K562 (cell line): ENCODE data around the gene BIRC7. TPM values are rescaled to one million over a fixed set of nuclear protein-coding genes. Genes with fewer than 3 reads are reported as not detected.

Source experiments
- ATAC-seq: fragments of 200-7000 bp; cut with Tn5 transposase; 3 replicates; pipeline ENCODE4 v1.9.1; 2020; ENCODE audit warnings: moderate library complexity
- BruUV-seq: library from RNA; stranded (reverse); fragments of 400-500 nt; replicated peaks from 2 replicates; lab custom pipeline; 2021; lab: Mats Ljungman, UMichigan
- CTCF ChIA-PET: fragments of 300-600 bp; formaldehyde crosslinking; extraction: SDS; loops from one replicate; lab custom pipeline; 2021; ENCODE audit warnings: low intra/inter-chr PET ratio; lab: Yijun Ruan, JAX
- POLR2A ChIA-PET: fragments of 300-600, 350-650 bp; sonication (Branson Sonifier 250); formaldehyde crosslinking; extraction: SDS; loops from one replicate; lab custom pipeline; 2021; ENCODE audit warnings: antibody characterized with exemption, inconsistent platforms; lab: Yijun Ruan, JAX
- DNase-seq, 4 experiments: peaks; one replicate each; pipeline versions ENCODE4 v3.0.0 to v3.0.0-alpha.2; 2011 to 2018; ENCODE audit warnings: low spot score in 3 of 4, mixed read lengths in 3 of 4; ENCODE audit errors: extremely low read depth in 1 of 4
- FAIRE-seq: peaks from 2 replicates; lab custom pipeline; 2011; peaks lifted over from hg19 to GRCh38; lab: Jason Lieb, UNC
- H2AFZ ChIP-seq: 2 replicates; pipeline ENCODE4 v1.6.0; 2011; ENCODE audit warnings: low read depth, low read length, control low read depth, inconsistent platforms
- H3K27ac ChIP-seq: fragments of 200-600 bp; 3 replicates; pipeline ENCODE4 v1.8.0; 2011; ENCODE audit warnings: low read depth, mild to moderate bottlenecking, control low read depth, inconsistent platforms, low read length, moderate library complexity, mixed read lengths; ENCODE audit errors: extremely low read depth
- H3K27me3 ChIP-seq, 2 experiments: fragments of 300-600 bp in 1 of 2; 2 replicates in 1 of 2; 3 replicates in 1 of 2; pipeline versions ENCODE4 v1.6.0 to v1.8.0; 2011; ENCODE audit warnings: inconsistent platforms in 2 of 2, low read length in 2 of 2, mild to moderate bottlenecking in 1 of 2, mixed read lengths in 1 of 2, moderate library complexity in 1 of 2; ENCODE audit not compliant: control insufficient read depth in 2 of 2, insufficient read depth in 2 of 2
- H3K36me3 ChIP-seq: fragments of 300-600 bp; 3 replicates; pipeline ENCODE4 v1.8.0; 2011; ENCODE audit warnings: mild to moderate bottlenecking, low read length, inconsistent platforms; ENCODE audit not compliant: control insufficient read depth, insufficient read depth
- H3K4me1 ChIP-seq, 2 experiments: fragments of 200-600 bp in 1 of 2; replicated peaks in 1 of 2; 2 replicates in 1 of 2; 3 replicates in 1 of 2; pipeline versions ENCODE4 v1.5.1 to v1.8.0; 2011; ENCODE audit warnings: inconsistent platforms in 2 of 2, low read length in 2 of 2, mild to moderate bottlenecking in 1 of 2, mixed read lengths in 1 of 2, moderate library complexity in 1 of 2; ENCODE audit not compliant: control insufficient read depth in 2 of 2, insufficient read depth in 2 of 2
- H3K4me2 ChIP-seq: 2 replicates; pipeline ENCODE4 v1.6.1; 2011; ENCODE audit warnings: low read length, control low read depth, inconsistent platforms, mixed read lengths; ENCODE audit not compliant: insufficient read depth
- H3K4me3 ChIP-seq: fragments of 200-600 bp; sonication (generic), shearing (Covaris generic); 2 replicates; pipeline ENCODE4 v1.5.1; 2016; ENCODE audit warnings: control low read depth, inconsistent platforms
- H3K79me2 ChIP-seq: fragments of 200-600 bp; 3 replicates; pipeline ENCODE4 v1.8.0; 2011; ENCODE audit warnings: low read length, inconsistent platforms; ENCODE audit not compliant: control insufficient read depth, insufficient read depth
- H3K9ac ChIP-seq, 2 experiments: 2 replicates each; pipeline versions ENCODE4 v1.6.0 to v1.6.1; 2011; ENCODE audit warnings: low read depth in 2 of 2, low read length in 2 of 2, control low read depth in 1 of 2, inconsistent platforms in 1 of 2, mild to moderate bottlenecking in 1 of 2, mixed read lengths in 1 of 2; ENCODE audit not compliant: insufficient read depth in 1 of 2
- H3K9me1 ChIP-seq: one replicate; pipeline ENCODE4 v1.6.0; 2011; ENCODE audit warnings: inconsistent platforms, mild to moderate bottlenecking, low read length, moderate library complexity; ENCODE audit not compliant: control insufficient read depth, insufficient read depth
- H3K9me3 ChIP-seq: replicated peaks from 2 replicates; pipeline ENCODE4 v1.5.1; 2011; ENCODE audit warnings: low read depth, low read length, inconsistent platforms; ENCODE audit not compliant: control insufficient read depth, insufficient read depth
- H4K20me1 ChIP-seq: replicated peaks from 2 replicates; pipeline ENCODE4 v1.6.1; 2011; ENCODE audit warnings: low read length, inconsistent platforms, mixed read lengths; ENCODE audit not compliant: control insufficient read depth, insufficient read depth
- ATF3 ChIP-seq, 2 experiments: fragments of 450-650 bp in 1 of 2; sonication (generic) in 1 of 2; formaldehyde crosslinking in 1 of 2; IDR thresholded peaks in 1 of 2; conservative IDR thresholded peaks in 1 of 2; 2 replicates each; pipeline versions ENCODE4 v1.6.1 to v1.8.1; 2016 to 2023; ENCODE audit warnings: mild to moderate bottlenecking in 2 of 2, moderate library complexity in 2 of 2, inconsistent platforms in 1 of 2, missing genetic modification reagents in 1 of 2
- ERF ChIP-seq: fragments of 450-650 bp; formaldehyde crosslinking; IDR thresholded peaks from 2 replicates; pipeline ENCODE4 v1.4.0; 2020; ENCODE audit warnings: mild to moderate bottlenecking, mixed read lengths
- HMGN3 ChIP-seq: IDR thresholded peaks from 2 replicates; pipeline ENCODE4 v1.6.1; 2011; ENCODE audit warnings: borderline replicate concordance, low read depth, mild to moderate bottlenecking, mixed read lengths, low read length; ENCODE audit not compliant: insufficient read length; ENCODE audit errors: extremely low read depth
- MLLT1 ChIP-seq, 2 experiments: fragments of 450-650 bp; IDR thresholded peaks; 2 replicates each; pipeline ENCODE4 v1.6.1; 2016
- THAP7 ChIP-seq: fragments of 250-450 bp; sonication (Bioruptor Pico); IDR thresholded peaks from 2 replicates; pipeline ENCODE4 v1.5.0; 2021
- ZEB2 ChIP-seq: fragments of 450-650 bp; IDR thresholded peaks from 2 replicates; pipeline ENCODE4 v1.6.1; 2016
- ZNF431 ChIP-seq: sonication (generic); formaldehyde crosslinking; IDR thresholded peaks from 2 replicates; pipeline ENCODE4 v1.8.0; 2022; ENCODE audit warnings: mild to moderate bottlenecking, missing genetic modification reagents
- WGBS: fragments of 100-300 bp; shearing (Covaris generic); methylation state at CpG from one replicate; pipeline ENCODE4 v1.1.6; 2016; ENCODE audit warnings: low coverage, mixed read lengths; ENCODE audit not compliant: insufficient coverage; ENCODE audit errors: missing lambda C conversion rate; 5-methylcytosine and 5-hydroxymethylcytosine counted together
- in situ Hi-C: fragments of 300-500 bp; cut with MboI; formaldehyde crosslinking; loops from 4 replicates; pipeline ENCODE4 v1.15.0; 2018; ENCODE audit warnings: inconsistent platforms, mixed read lengths
- intact Hi-C: fragments of 100-400 bp; cut with micrococcal nuclease; formaldehyde crosslinking; loops from 2 replicates; pipeline ENCODE4 v1.14.2; 2022
- polyA plus RNA-seq, 8 experiments: library from polyadenylated mRNA; depleted of rRNA in 4 of 8; stranded (reverse) in 5 of 8; unstranded in 3 of 8; fragments of >200 nt; fragmentation: Nextera tagmentation in 2 of 8; fragmentation: Illumina TruSeq in 1 of 8; extraction: Ambion mirVana in 2 of 8; extraction: Trizol in 1 of 8; gene quantifications; 2 replicates each; pipeline versions ENCODE4 v1.2.1 to v1.2.3, GENCODE V29; 2011 to 2014; ENCODE audit warnings: inconsistent platforms in 1 of 8, missing spikeins in 1 of 8
- total RNA-seq, 7 experiments: library from RNA; depleted of rRNA in 6 of 7; stranded (reverse); fragments of >200 nt in 6 of 7; fragmentation: Illumina TruSeq in 2 of 7; extraction: Trizol in 2 of 7; gene quantifications; 2 replicates each; pipeline versions ENCODE4 v1.2.1 to v1.2.3, GENCODE V29; 2011 to 2021; ENCODE audit warnings: low replicate concordance in 1 of 7
- TF ChIP-seq, protein P1 (sequence below): fragments of 450-650 bp; formaldehyde crosslinking; IDR thresholded peaks from 2 replicates; pipeline ENCODE4 v1.4.0; 2022; ENCODE audit warnings: missing genetic modification characterization

BIRC7 gene
- total and polyA plus RNA-seq, 9 of the 15 experiments (the other 6 are each of a cell fraction or from before 2014, with no cell fraction given) = 0.14 to 0.19 (median 0.16) TPM; not detected in 5

DNA sequence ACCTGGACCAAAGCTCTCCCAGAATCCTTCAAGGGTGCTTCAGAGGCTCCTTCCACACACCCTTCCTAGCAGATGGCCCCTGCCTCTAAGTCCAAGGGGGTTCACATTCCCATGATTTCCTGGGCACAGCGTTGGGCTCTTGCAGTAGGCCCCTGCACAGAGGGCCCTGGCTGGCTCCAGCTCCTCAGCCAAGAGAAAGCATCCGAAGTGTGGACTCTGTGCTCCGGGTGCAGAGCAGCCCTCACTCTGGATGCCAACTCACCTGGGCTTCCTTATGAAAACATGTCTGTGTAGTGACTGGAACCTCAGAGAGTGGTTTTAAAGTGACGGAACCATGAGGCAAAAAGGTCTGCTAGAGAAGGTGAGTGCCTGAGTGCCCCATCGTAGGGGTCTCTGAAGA, 31.3 kb upstream of the BIRC7 start:
- TF ChIP-seq ATF3 (IDR thresholded peaks at IDR 0.05) = no peak
- no peak for TF ChIP-seq ATF3 (CRISPR knock-in tag; conservative IDR thresholded peaks at IDR 0.05)
- no peak for TF ChIP-seq HMGN3
- TF ChIP-seq THAP7 (CRISPR knock-in tag) = no peak
- no peak for TF ChIP-seq ZNF431 (CRISPR knock-in tag)
- TF ChIP-seq ERF (CRISPR knock-in tag) = no peak
- TF ChIP-seq, protein P1, sequence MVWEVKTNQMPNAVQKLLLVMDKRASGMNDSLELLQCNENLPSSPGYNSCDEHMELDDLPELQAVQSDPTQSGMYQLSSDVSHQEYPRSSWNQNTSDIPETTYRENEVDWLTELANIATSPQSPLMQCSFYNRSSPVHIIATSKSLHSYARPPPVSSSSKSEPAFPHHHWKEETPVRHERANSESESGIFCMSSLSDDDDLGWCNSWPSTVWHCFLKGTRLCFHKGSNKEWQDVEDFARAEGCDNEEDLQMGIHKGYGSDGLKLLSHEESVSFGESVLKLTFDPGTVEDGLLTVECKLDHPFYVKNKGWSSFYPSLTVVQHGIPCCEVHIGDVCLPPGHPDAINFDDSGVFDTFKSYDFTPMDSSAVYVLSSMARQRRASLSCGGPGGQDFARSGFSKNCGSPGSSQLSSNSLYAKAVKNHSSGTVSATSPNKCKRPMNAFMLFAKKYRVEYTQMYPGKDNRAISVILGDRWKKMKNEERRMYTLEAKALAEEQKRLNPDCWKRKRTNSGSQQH = no peak
- TF ChIP-seq ZEB2 = no peak
- TF ChIP-seq MLLT1 (IDR thresholded peaks at IDR 0.05) = no peak
- CTCF ChIA-PET = no interaction called here
- Histone ChIP-seq H3K4me3 (no peak overlapping the region), H4K20me1 (peaks cover 56% of the 10 kb centered on the region), H3K79me2 (peaks cover 94% of the 10 kb centered on the region), H3K4me1 (peaks cover 0 to 11% of the 10 kb centered on the region in 2 experiments; a peak in 2 of 5 replicates), H3K9me3 (no peaks in the 10 kb centered on the region), H2AFZ (no peak overlapping the region), H3K27me3 (no peaks in the 10 kb centered on the region), H3K4me2 (no peak overlapping the region), H3K36me3 (peaks cover 95% of the 10 kb centered on the region), H3K9ac (no peak overlapping the region), H3K9me1 (no peaks in the 10 kb centered on the region), H3K27ac (no peak overlapping the region)
- no peak for DNase-seq
- ATAC-seq = no peak
- 90% methylated on average over 5 of the region's 5 CpGs for WGBS
- no peak for FAIRE-seq
- POLR2A ChIA-PET = interaction anchor here (0.7 to 1.2 kb wide), 5 partner anchors 10 to 293 kb away, joined by 3 to 7 read pairs (median 4); no protein-coding TSS in a partner anchor
- BruUV-seq = no TSS peak
- in situ Hi-C loops (no loop called here), intact Hi-C loops (no loop called here)
